Measurements from ENCODE around the gene CCDC85C.

CCDC85C gene

DNA sequence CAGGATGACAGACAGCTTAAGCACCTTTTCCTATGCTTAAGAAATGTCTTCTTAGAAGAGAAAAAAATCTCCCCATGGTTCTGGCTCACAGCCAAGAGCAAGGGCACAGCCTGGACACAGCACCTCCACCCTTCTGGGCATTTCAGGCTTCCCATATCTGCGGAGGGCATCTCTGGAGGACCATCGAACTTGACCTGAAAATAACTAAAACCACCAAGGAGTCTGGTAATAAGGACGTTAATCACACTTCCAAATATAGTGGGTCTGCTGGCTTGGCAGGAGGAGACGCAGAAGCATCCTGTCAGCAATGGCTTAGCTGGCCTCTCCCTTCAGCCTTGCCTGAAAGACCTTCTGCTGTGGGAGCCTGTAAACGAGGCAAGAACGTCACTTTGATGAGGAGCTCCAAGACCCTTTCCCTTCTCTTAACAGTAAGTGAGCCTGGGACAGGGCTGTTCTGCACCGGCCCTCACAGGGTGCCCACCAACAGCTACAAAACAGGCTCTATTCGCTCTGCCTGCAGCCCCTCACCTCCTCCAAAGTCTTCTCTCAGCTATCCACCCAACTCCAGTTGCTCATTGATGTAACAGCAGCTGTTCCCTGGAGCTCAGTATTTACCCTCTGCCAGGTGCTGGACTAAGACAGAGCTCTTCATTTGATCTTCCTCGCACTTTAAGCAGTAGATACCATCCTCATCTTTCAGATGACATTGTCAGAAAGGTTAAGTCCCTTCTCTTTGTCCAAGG lies 136.5 kb downstream of the CCDC85C start:
- no peak for TF ChIP-seq TEAD4 (IDR thresholded peaks at IDR 0.05)
- peak; percentile 36; the same call in 1 of the 2 replicates for TF ChIP-seq NFIC (IDR thresholded peaks at IDR 0.05)
- no peak for TF ChIP-seq YY1 (IDR thresholded peaks at IDR 0.05; ENCODE audit: low read depth)

DNA sequence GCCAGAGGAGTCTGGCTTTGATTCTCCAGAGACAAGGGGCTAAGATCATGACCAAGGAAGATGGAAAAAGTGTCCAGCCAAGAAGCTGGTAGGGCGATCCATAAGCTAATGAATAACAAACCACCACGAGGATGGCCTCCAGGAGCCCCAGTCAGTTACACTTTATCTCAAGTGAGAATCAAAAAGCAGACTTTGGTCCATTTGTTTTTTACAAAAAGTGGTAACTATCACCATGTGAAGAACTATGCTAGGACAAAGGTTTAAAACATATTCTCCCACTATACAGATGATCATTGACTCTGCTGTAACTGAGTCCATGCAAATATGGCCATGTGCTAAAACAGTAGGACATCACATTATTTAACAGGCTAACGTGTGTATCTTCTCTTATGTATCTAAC lies 137.2 kb downstream of the CCDC85C start:
- TF ChIP-seq TEAD4 (IDR thresholded peaks at IDR 0.05) (no peak), TAF1 (IDR thresholded peaks at IDR 0.05; ENCODE audit: low read depth) (no peak), MAX (IDR thresholded peaks at IDR 0.05) (no peak), NFIC (IDR thresholded peaks at IDR 0.05) (no peak), FOXM1 (IDR thresholded peaks at IDR 0.05; ENCODE audit: borderline replicate concordance, low read depth) (no peak), RAD21 (IDR thresholded peaks at IDR 0.05; ENCODE audit: low read depth) (no peak), EP300 (IDR thresholded peaks at IDR 0.05; ENCODE audit: borderline replicate concordance) (no peak), ZBTB7A (IDR thresholded peaks at IDR 0.05; ENCODE audit: low read depth) (no peak), EGR1 (IDR thresholded peaks at IDR 0.05) (no peak)
- TF ChIP-seq, protein P1, sequence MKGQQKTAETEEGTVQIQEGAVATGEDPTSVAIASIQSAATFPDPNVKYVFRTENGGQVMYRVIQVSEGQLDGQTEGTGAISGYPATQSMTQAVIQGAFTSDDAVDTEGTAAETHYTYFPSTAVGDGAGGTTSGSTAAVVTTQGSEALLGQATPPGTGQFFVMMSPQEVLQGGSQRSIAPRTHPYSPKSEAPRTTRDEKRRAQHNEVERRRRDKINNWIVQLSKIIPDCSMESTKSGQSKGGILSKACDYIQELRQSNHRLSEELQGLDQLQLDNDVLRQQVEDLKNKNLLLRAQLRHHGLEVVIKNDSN (IDR thresholded peaks at IDR 0.05): no peak

- no peak for TF ChIP-seq REST (IDR thresholded peaks at IDR 0.05; ENCODE audit: low read depth)
- TF ChIP-seq CEBPB (IDR thresholded peaks at IDR 0.05): no peak
- no peak for TF ChIP-seq TCF12 (IDR thresholded peaks at IDR 0.05; ENCODE audit: low read depth)
- no peak for TF ChIP-seq TAF1 (IDR thresholded peaks at IDR 0.05; ENCODE audit: low read depth)
- TF ChIP-seq EP300 (IDR thresholded peaks at IDR 0.05; ENCODE audit: borderline replicate concordance): no peak
- no peak for TF ChIP-seq ZBTB7A (IDR thresholded peaks at IDR 0.05; ENCODE audit: low read depth)
- TF ChIP-seq MAX (IDR thresholded peaks at IDR 0.05): no peak
- TF ChIP-seq, protein P1 (IDR thresholded peaks at IDR 0.05): no peak
- no peak for TF ChIP-seq RAD21 (IDR thresholded peaks at IDR 0.05; ENCODE audit: low read depth)
- TF ChIP-seq EGR1 (IDR thresholded peaks at IDR 0.05): no peak
- TF ChIP-seq CREB1 (IDR thresholded peaks at IDR 0.05; ENCODE audit: low read depth): no peak
- no peak for TF ChIP-seq NFIC (IDR thresholded peaks at IDR 0.05)
- no peak for TF ChIP-seq TEAD4 (IDR thresholded peaks at IDR 0.05)
- TF ChIP-seq YY1 (IDR thresholded peaks at IDR 0.05; ENCODE audit: low read depth): no peak
- no peak for TF ChIP-seq FOXM1 (IDR thresholded peaks at IDR 0.05; ENCODE audit: borderline replicate concordance, low read depth)
Measured at GRCh38 chr14:99465288-99465687, 138.7 kb downstream of the CCDC85C start.

DNA sequence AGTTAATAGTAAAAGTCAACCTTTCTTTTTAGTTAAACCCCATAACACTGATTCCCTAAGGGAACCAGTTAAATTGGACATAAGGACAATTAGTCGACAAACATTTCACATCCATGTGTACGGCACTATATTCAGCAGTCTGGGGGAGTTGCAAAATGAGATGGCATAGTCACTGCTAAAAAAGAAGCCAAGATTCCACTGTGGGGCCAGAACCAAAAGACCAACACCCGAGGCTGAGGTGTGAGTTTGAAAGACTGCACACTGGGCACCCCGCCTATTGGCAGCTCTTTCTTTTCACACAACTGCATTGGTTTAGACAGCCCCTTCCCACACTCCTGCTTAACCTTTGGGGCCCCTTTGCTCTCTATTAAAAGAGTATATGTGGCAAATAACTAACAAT lies 140.0 kb downstream of the CCDC85C start:
- TF ChIP-seq MAX (IDR thresholded peaks at IDR 0.05) (no peak), EP300 (IDR thresholded peaks at IDR 0.05; ENCODE audit: borderline replicate concordance) (no peak), EGR1 (IDR thresholded peaks at IDR 0.05) (no peak), TAF1 (IDR thresholded peaks at IDR 0.05; ENCODE audit: low read depth) (no peak)

DNA sequence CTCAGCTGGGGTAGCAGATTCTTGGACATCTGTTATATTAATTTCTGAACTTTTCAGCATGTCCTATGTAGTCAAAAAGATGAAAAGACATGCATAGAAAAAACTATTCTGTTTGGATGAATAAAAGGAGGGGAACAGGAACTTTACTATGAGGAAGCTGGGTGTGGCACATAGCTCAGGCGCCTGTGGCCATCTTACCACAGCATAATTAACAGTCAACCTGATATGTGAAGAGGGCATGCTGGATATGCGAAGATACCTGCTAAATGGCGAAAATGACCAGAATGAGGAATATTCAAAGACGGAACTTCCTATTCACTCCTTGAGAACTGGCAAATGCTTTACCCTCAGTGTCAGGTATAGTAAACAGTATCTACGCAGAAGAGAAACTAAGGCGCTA lies 141.8 kb downstream of the CCDC85C start:
- TF ChIP-seq TCF12 (IDR thresholded peaks at IDR 0.05; ENCODE audit: low read depth) (no peak), CREB1 (IDR thresholded peaks at IDR 0.05; ENCODE audit: low read depth) (no peak), ZBTB7A (IDR thresholded peaks at IDR 0.05; ENCODE audit: low read depth) (no peak), NFIC (IDR thresholded peaks at IDR 0.05) (no peak), TAF1 (IDR thresholded peaks at IDR 0.05; ENCODE audit: low read depth) (no peak), CEBPB (IDR thresholded peaks at IDR 0.05) (no peak), REST (IDR thresholded peaks at IDR 0.05; ENCODE audit: low read depth) (no peak), TEAD4 (IDR thresholded peaks at IDR 0.05) (no peak), EGR1 (IDR thresholded peaks at IDR 0.05) (no peak), EP300 (IDR thresholded peaks at IDR 0.05; ENCODE audit: borderline replicate concordance) (no peak), RAD21 (IDR thresholded peaks at IDR 0.05; ENCODE audit: low read depth) (no peak), YY1 (IDR thresholded peaks at IDR 0.05; ENCODE audit: low read depth) (no peak), MAX (IDR thresholded peaks at IDR 0.05) (no peak), FOXM1 (IDR thresholded peaks at IDR 0.05; ENCODE audit: borderline replicate concordance, low read depth) (no peak)
- TF ChIP-seq, protein P1 (IDR thresholded peaks at IDR 0.05): no peak
